CD4-positive, alpha-beta T cell treated with Interleukin-1 beta for 1 hour (primary cell): Measurements from ENCODE around the gene SLC26A11.
"Not testable (repeated sequence)": the region's sequence is repeated elsewhere in the genome, so short reads cannot be mapped to it uniquely, and the experiment has no call there.

Experiments
- DNase-seq, 2 donors: peaks; one replicate each; pipeline ENCODE4 v3.0.0-alpha.2; 2020 to 2022

Gene SLC26A11

GRCh38 chr17:80287806-80288567, 67.8 kb downstream of the SLC26A11 start:
- no peak for DNase-seq

GRCh38 chr17:80289616-80290015, 69.4 kb downstream of the SLC26A11 start:
- no peak for DNase-seq

GRCh38 chr17:80290156-80290555, 69.9 kb downstream of the SLC26A11 start:
- DNase-seq = no peak

- no peak for DNase-seq
These were observed 71.0 kb downstream of the SLC26A11 start for GRCh38 chr17:80291260-80291659.

GRCh38 chr17:80291691-80292487, 71.7 kb downstream of the SLC26A11 start:
- no peak for DNase-seq

GRCh38 chr17:80292521-80292971, 72.3 kb downstream of the SLC26A11 start:
- no peak for DNase-seq

- DNase-seq = no peak
These were observed 74.0 kb downstream of the SLC26A11 start for GRCh38 chr17:80294210-80294609.

GRCh38 chr17:80294653-80295052, 74.4 kb downstream of the SLC26A11 start:
- no peak for DNase-seq

- DNase-seq = no peak
These were observed 74.9 kb downstream of the SLC26A11 start for GRCh38 chr17:80295146-80295545.

- DNase-seq = no peak
These were observed 75.3 kb downstream of the SLC26A11 start for GRCh38 chr17:80295559-80295958.

- no peak for DNase-seq
These were observed 76.0 kb downstream of the SLC26A11 start for GRCh38 chr17:80296221-80296620.

- DNase-seq = no peak
These were observed 77.9 kb downstream of the SLC26A11 start for GRCh38 chr17:80297996-80298560.

- DNase-seq = not testable (repeated sequence)
These were observed 79.3 kb downstream of the SLC26A11 start for GRCh38 chr17:80299350-80300100.

- DNase-seq = not testable (repeated sequence)
These were observed 80.5 kb downstream of the SLC26A11 start for GRCh38 chr17:80300756-80301155.
